Sigmoid colon (tissue), 7 donors: Measurements from ENCODE around the gene IL32. TPM values are rescaled to one million over a fixed set of nuclear protein-coding genes. Genes with fewer than 3 reads are reported as not detected.

Experiments used
- DNase-seq: peaks from one replicate; pipeline ENCODE4 v3.0.0-alpha.2; 2019
- H3K27ac ChIP-seq, 4 donors: fragments of 200-600 bp; sonication (generic); one replicate each; pipeline ENCODE4 v1.5.1; 2016 to 2019; ENCODE audit warnings: mild to moderate bottlenecking in 1 of 4
- H3K27me3 ChIP-seq, 3 donors: fragments of 200-600 bp; sonication (generic); one replicate each; pipeline ENCODE4 v1.5.1; 2019; ENCODE audit warnings: mild to moderate bottlenecking in 1 of 3
- H3K36me3 ChIP-seq, 4 donors: fragments of 200-600 bp; sonication (generic); one replicate each; pipeline ENCODE4 v1.5.1; 2016 to 2019
- H3K4me1 ChIP-seq, 4 donors: fragments of 200-600 bp; sonication (generic); one replicate each; pipeline ENCODE4 v1.5.1; 2017 to 2019
- H3K4me3 ChIP-seq, 4 donors: fragments of 200-600 bp; sonication (generic); one replicate each; pipeline ENCODE4 v1.5.1; 2017 to 2019; ENCODE audit warnings: mild to moderate bottlenecking in 2 of 4, moderate library complexity in 1 of 4
- H3K9me3 ChIP-seq, 4 donors: fragments of 200-600 bp in 3 of 4; sonication (generic) in 3 of 4; one replicate each; pipeline versions ENCODE4 v1.5.1 to v1.6.1; 2013 to 2019
- CTCF ChIP-seq, 4 experiments: fragments of 450-650 bp in 3 of 4; fragments of 200-600 bp in 1 of 4; IDR thresholded peaks; one replicate each; pipeline ENCODE4 v1.5.1; 2016 to 2019; ENCODE audit warnings: antibody characterized with exemption in 4 of 4, mild to moderate bottlenecking in 3 of 4, moderate library complexity in 2 of 4
- EP300 ChIP-seq, 4 donors: sonication (generic); formaldehyde crosslinking; IDR thresholded peaks; one replicate each; pipeline ENCODE4 v1.6.1; 2017; ENCODE audit warnings: antibody characterized with exemption in 4 of 4
- POLR2A ChIP-seq, 2 donors: fragments of 450-650 bp; IDR thresholded peaks; one replicate each; pipeline ENCODE4 v1.6.1; 2016; ENCODE audit warnings: antibody characterized with exemption in 2 of 2, mild to moderate bottlenecking in 2 of 2, moderate library complexity in 2 of 2
- POLR2AphosphoS5 ChIP-seq, 4 donors: sonication (generic); formaldehyde crosslinking; IDR thresholded peaks; one replicate each; pipeline ENCODE4 v1.6.1; 2017; ENCODE audit warnings: antibody characterized with exemption in 4 of 4
- WGBS, 2 donors: extraction: QIAGEN DNeasy Blood & Tissue Kit; methylation state at CpG; one replicate each; pipeline ENCODE4 v1.1.7; 2013; 5-methylcytosine and 5-hydroxymethylcytosine counted together
- intact Hi-C: fragments of 100-400 bp; cut with DNase I; formaldehyde crosslinking; loops from one replicate; pipeline ENCODE4 v1.15.1; 2023
- polyA plus RNA-seq, 3 donors: library from polyadenylated mRNA; stranded (reverse); fragments of 200-250 nt; gene quantifications; one replicate each; pipeline ENCODE4 v1.2.3, GENCODE V29; 2013
- small RNA-seq, 3 donors: library from RNA; depleted of rRNA; stranded (forward); fragments of <200 nt; gene quantifications; one replicate each; pipeline ENCODE3, GENCODE V24; 2016
- total RNA-seq, 4 donors: library from RNA; depleted of rRNA; stranded (reverse); fragments of >200 nt; gene quantifications; one replicate each; pipeline ENCODE4 v1.1.0, GENCODE V29; 2016
- donor health status: healthy with polysubstance abuse.
- donor health status: Bipolar disorder and iron deficiency.
- donor health status: healthy.

Gene IL32
- total and polyA plus RNA-seq, 7 donors, result 8.6 to 2,189 (median 27.1) TPM

- TF ChIP-seq CTCF (IDR thresholded peaks at IDR 0.05) (no peak), POLR2A (IDR thresholded peaks at IDR 0.05) (no peak), EP300 (IDR thresholded peaks at IDR 0.05) (no peak), POLR2AphosphoS5 (IDR thresholded peaks at IDR 0.05) (no peak)
- intact Hi-C loops, result no loop called here
These were observed 50.1 kb downstream of the IL32 start for GRCh38 chr16:3115561-3115960.

DNA sequence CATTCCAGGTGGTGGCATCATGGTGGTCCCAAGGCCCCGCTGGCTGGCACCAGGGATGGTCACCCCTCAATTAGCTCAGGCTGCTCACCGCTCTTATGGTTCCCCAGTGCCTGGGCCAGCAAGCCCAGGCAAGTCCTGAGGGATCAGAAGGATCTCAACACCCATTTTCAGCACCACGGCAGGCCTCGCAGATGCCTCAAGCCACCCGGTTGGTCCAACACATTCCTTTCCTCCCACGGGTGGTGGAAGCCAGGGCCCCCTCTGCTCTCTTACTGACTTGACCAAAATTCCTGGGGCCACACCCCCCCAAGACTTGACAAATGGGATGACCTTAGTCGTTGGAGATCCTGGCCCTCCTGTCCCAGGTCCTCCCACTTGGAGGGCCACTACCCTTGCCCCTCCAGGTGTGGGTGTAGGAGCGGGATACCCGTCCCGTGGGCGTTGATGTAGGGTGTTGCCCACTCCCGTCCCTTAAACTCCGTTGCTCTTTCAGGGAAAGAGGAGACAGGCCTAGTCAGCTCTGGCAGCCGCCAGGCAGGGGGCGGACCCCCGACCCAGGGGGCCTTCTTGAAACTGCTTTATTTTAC is 52.9 kb downstream of the IL32 start:
- Histone ChIP-seq H3K4me1 (peaks cover 0 to 18% (median 12%) of the 10 kb centered on the region in 4 donors), H3K27me3 (no peaks in the 10 kb centered on the region), H3K36me3 (peaks cover 6 to 54% (median 26%) of the 10 kb centered on the region in 4 donors), H3K9me3 (no peaks in the 10 kb centered on the region), H3K4me3 (no peak overlapping the region), H3K27ac (no peak overlapping the region)
- DNase-seq, result no peak
- 91 to 95% methylated on average over 16 of the region's 16 CpGs for WGBS, 2 donors
- intact Hi-C loops, result no loop called here
- TF ChIP-seq CTCF (IDR thresholded peaks at IDR 0.05), result no peak
- TF ChIP-seq POLR2A (IDR thresholded peaks at IDR 0.05), result no peak
- TF ChIP-seq POLR2AphosphoS5 (IDR thresholded peaks at IDR 0.05), result no peak
- TF ChIP-seq EP300 (IDR thresholded peaks at IDR 0.05), result no peak

More at GRCh38 chr16:3115561-3115960, 50.1 kb downstream of the IL32 start:
- H3K36me3 ChIP-seq, result peaks cover 6 to 50% (median 26%) of the 10 kb centered on the region in 4 donors
- H3K4me1 ChIP-seq, result peaks cover 0 to 31% (median 24%) of the 10 kb centered on the region in 4 donors
- no peaks in the 10 kb centered on the region for H3K27me3 ChIP-seq
- no peak for DNase-seq
- no peak overlapping the region for H3K27ac ChIP-seq
- WGBS, 2 donors, result 82 to 89% methylated on average over 14 of the region's 14 CpGs
- H3K9me3 ChIP-seq, result no peaks in the 10 kb centered on the region
- H3K4me3 ChIP-seq, result no peak overlapping the region

- peaks cover 6 to 54% (median 26%) of the 10 kb centered on the region in 4 donors for H3K36me3 ChIP-seq
- peaks cover 0 to 18% (median 11%) of the 10 kb centered on the region in 4 donors for H3K4me1 ChIP-seq
- intact Hi-C loops, result no loop called here
- no peak overlapping the region for H3K27ac ChIP-seq
- TF ChIP-seq POLR2A (IDR thresholded peaks at IDR 0.05) (no peak), EP300 (IDR thresholded peaks at IDR 0.05) (no peak), CTCF (IDR thresholded peaks at IDR 0.05) (no peak)
- WGBS, 2 donors, result 95 to 96% methylated on average over 20 of the region's 20 CpGs
- no peak for DNase-seq
- H3K27me3 ChIP-seq, result no peaks in the 10 kb centered on the region
- no peak overlapping the region for H3K4me3 ChIP-seq
- H3K9me3 ChIP-seq, result no peaks in the 10 kb centered on the region
These were observed 53.4 kb downstream of the IL32 start for GRCh38 chr16:3118846-3119245.

Small RNAs within 50 kb of the gene (small RNA-seq; reads per million reads assigned to genes)
- gene RNU1-22P, result 0 to 0.11 (median 0) reads per million in 3 donors

Other genes with a start within 250 kb of the IL32 start
- not detected for gene PRSS21, start 248.4 kb upstream of the IL32 start, total RNA-seq
- gene PRSS21, start 248.4 kb upstream of the IL32 start, polyA plus RNA-seq, result under 1 TPM in 1 of 3 donors, not detected in 2; 0.58 TPM
- gene ZG16B, start 235.3 kb upstream of the IL32 start, total RNA-seq, result not detected
- gene ZG16B, start 235.3 kb upstream of the IL32 start, polyA plus RNA-seq, result 100 to 1,000 TPM in 1 of 3 donors, 10 to 100 TPM in 2; 15.6 to 147 (median 55.0) TPM
- gene PRSS22, start 207.5 kb upstream of the IL32 start, total RNA-seq, result not detected
- 10 to 100 TPM in 1 of 3 donors, not detected in 2; 20.8 TPM for gene PRSS22, start 207.5 kb upstream of the IL32 start, polyA plus RNA-seq
- gene FLYWCH2, start 182.4 kb upstream of the IL32 start, total RNA-seq, result 10 to 100 TPM; 33.6 to 64.2 (median 55.8) TPM
- 10 to 100 TPM; 27.5 to 43.2 (median 30.7) TPM for gene FLYWCH2, start 182.4 kb upstream of the IL32 start, polyA plus RNA-seq
- gene FLYWCH1, start 153.7 kb upstream of the IL32 start, total RNA-seq, result 10 to 100 TPM; 28.6 to 51.5 (median 33.2) TPM
- 10 to 100 TPM in 1 of 3 donors, 1 to 10 TPM in 2; 6.9 to 19.5 (median 7.2) TPM for gene FLYWCH1, start 153.7 kb upstream of the IL32 start, polyA plus RNA-seq
- not detected for gene KREMEN2, start 101.4 kb upstream of the IL32 start, total RNA-seq
- 1 to 10 TPM; 1.0 to 1.8 (median 1.6) TPM for gene KREMEN2, start 101.4 kb upstream of the IL32 start, polyA plus RNA-seq
- 1 to 10 TPM in 2 of 4 donors, under 1 TPM in 2; 0.83 to 3.6 (median 1.0) TPM for gene PAQR4, start 96.3 kb upstream of the IL32 start, total RNA-seq
- gene PAQR4, start 96.3 kb upstream of the IL32 start, polyA plus RNA-seq, result 10 to 100 TPM in 1 of 3 donors, 1 to 10 TPM in 2; 3.6 to 22.1 (median 3.9) TPM
- under 1 TPM in 1 of 4 donors, not detected in 3; 0.95 TPM for gene PKMYT1, start 85.2 kb upstream of the IL32 start, total RNA-seq
- gene PKMYT1, start 85.2 kb upstream of the IL32 start, polyA plus RNA-seq, result 10 to 100 TPM in 1 of 3 donors, 1 to 10 TPM in 2; 1.6 to 33.1 (median 4.2) TPM
- not detected for gene CLDN9, start 52.7 kb upstream of the IL32 start, total RNA-seq
- under 1 TPM in 1 of 3 donors, not detected in 2; 0.28 TPM for gene CLDN9, start 52.7 kb upstream of the IL32 start, polyA plus RNA-seq
- gene CLDN6, start 47.5 kb upstream of the IL32 start, total RNA-seq, result not detected
- not detected for gene CLDN6, start 47.5 kb upstream of the IL32 start, polyA plus RNA-seq
- 10 to 100 TPM in 3 of 4 donors, 1 to 10 TPM in 1; 6.1 to 78.2 (median 12.7) TPM for gene TNFRSF12A, start 45.3 kb upstream of the IL32 start, total RNA-seq
- 10 to 100 TPM in 1 of 3 donors, 1 to 10 TPM in 2; 6.6 to 16.3 (median 7.9) TPM for gene TNFRSF12A, start 45.3 kb upstream of the IL32 start, polyA plus RNA-seq
- gene HCFC1R1, start 41.7 kb upstream of the IL32 start, total RNA-seq, result 10 to 100 TPM; 23.1 to 77.3 (median 32.2) TPM
- gene HCFC1R1, start 41.7 kb upstream of the IL32 start, polyA plus RNA-seq, result 10 to 100 TPM; 52.9 to 82.5 (median 53.1) TPM
- 10 to 100 TPM in 3 of 4 donors, 1 to 10 TPM in 1; 8.6 to 15.8 (median 13.4) TPM for gene THOC6, start 41.6 kb upstream of the IL32 start, total RNA-seq
- gene THOC6, start 41.6 kb upstream of the IL32 start, polyA plus RNA-seq, result 10 to 100 TPM; 16.8 to 35.8 (median 18.5) TPM
- gene BICDL2, start 28.7 kb upstream of the IL32 start, total RNA-seq, result under 1 TPM in 2 of 4 donors, not detected in 2; 0.36 to 0.55 TPM
- 10 to 100 TPM; 62.5 to 83.8 (median 74.9) TPM for gene BICDL2, start 28.7 kb upstream of the IL32 start, polyA plus RNA-seq
- gene MMP25, start 19.1 kb upstream of the IL32 start, total RNA-seq, result under 1 TPM in 3 of 4 donors, not detected in 1; under 0.01 to 0.41 (median 0.16) TPM
- 1 to 10 TPM; 1.8 to 3.7 (median 2.8) TPM for gene MMP25, start 19.1 kb upstream of the IL32 start, polyA plus RNA-seq
- gene ZSCAN10, start 33.7 kb downstream of the IL32 start, total RNA-seq, result not detected
- not detected for gene ZSCAN10, start 33.7 kb downstream of the IL32 start, polyA plus RNA-seq
- gene ZNF205, start 46.9 kb downstream of the IL32 start, total RNA-seq, result 10 to 100 TPM; 15.8 to 17.5 (median 16.7) TPM
- 10 to 100 TPM in 2 of 3 donors, 1 to 10 TPM in 1; 6.6 to 12.6 (median 10.9) TPM for gene ZNF205, start 46.9 kb downstream of the IL32 start, polyA plus RNA-seq
- 10 to 100 TPM in 1 of 4 donors, 1 to 10 TPM in 3; 2.6 to 10.5 (median 5.0) TPM for gene ZNF213, start 69.4 kb downstream of the IL32 start, total RNA-seq
- 10 to 100 TPM in 1 of 3 donors, 1 to 10 TPM in 2; 7.2 to 11.3 (median 7.2) TPM for gene ZNF213, start 69.4 kb downstream of the IL32 start, polyA plus RNA-seq
- gene OR1F1, start 122.6 kb downstream of the IL32 start, total RNA-seq, result not detected
- gene OR1F1, start 122.6 kb downstream of the IL32 start, polyA plus RNA-seq, result not detected
- gene ZNF200, start 169.5 kb downstream of the IL32 start, total RNA-seq, result 1 to 10 TPM; 5.5 to 6.8 (median 6.2) TPM
- 1 to 10 TPM; 2.8 to 4.9 (median 3.0) TPM for gene ZNF200, start 169.5 kb downstream of the IL32 start, polyA plus RNA-seq
- gene MEFV, start 191.0 kb downstream of the IL32 start, total RNA-seq, result 1 to 10 TPM; 1.2 to 2.9 (median 2.1) TPM
- gene MEFV, start 191.0 kb downstream of the IL32 start, polyA plus RNA-seq, result under 1 TPM; 0.60 to 0.92 (median 0.85) TPM
- 10 to 100 TPM; 27.5 to 51.3 (median 33.4) TPM for gene ZNF263, start 217.9 kb downstream of the IL32 start, total RNA-seq
- 10 to 100 TPM in 2 of 3 donors, 1 to 10 TPM in 1; 9.7 to 17.2 (median 15.0) TPM for gene ZNF263, start 217.9 kb downstream of the IL32 start, polyA plus RNA-seq
- gene TIGD7, start 239.8 kb downstream of the IL32 start, total RNA-seq, result 10 to 100 TPM in 1 of 4 donors, 1 to 10 TPM in 3; 3.5 to 12.8 (median 6.3) TPM
- gene TIGD7, start 239.8 kb downstream of the IL32 start, polyA plus RNA-seq, result 1 to 10 TPM; 1.2 to 4.2 (median 2.8) TPM
- 10 to 100 TPM; 26.6 to 32.8 (median 27.7) TPM for gene ZNF75A, start 239.9 kb downstream of the IL32 start, total RNA-seq
- 10 to 100 TPM in 1 of 3 donors, 1 to 10 TPM in 2; 6.7 to 17.0 (median 9.6) TPM for gene ZNF75A, start 239.9 kb downstream of the IL32 start, polyA plus RNA-seq